HCT116 (cell line): ENCODE measurements around the gene PER2. TPM values are rescaled to one million over a fixed set of nuclear protein-coding genes. Genes with fewer than 3 reads are reported as not detected.

ENCODE experiments used
- ATAC-seq: fragments of 200-7000 bp; cut with Tn5 transposase; 2 replicates; pipeline ENCODE4 v1.9.1; 2020; ENCODE audit warnings: mild to moderate bottlenecking, moderate library complexity
- BruUV-seq: library from RNA; stranded (reverse); fragments of 400-500 nt; replicated peaks from 2 replicates; lab custom pipeline; 2021; lab: Mats Ljungman, UMichigan
- CTCF ChIA-PET: fragments of 300-600 bp; sonication (Branson Sonifier 250); formaldehyde crosslinking; loops from one replicate; lab custom pipeline; 2021; ENCODE audit warnings: antibody characterized with exemption; lab: Charles Lee
- POLR2A ChIA-PET: fragments of 300-600, 350-600 bp; sonication (Branson Sonifier 250); formaldehyde crosslinking; loops from one replicate; lab custom pipeline; 2021; ENCODE audit warnings: antibody characterized with exemption; lab: Charles Lee
- RAD21 ChIA-PET, 2 experiments: fragments of 300-600 bp; sonication (Branson Sonifier 250); formaldehyde crosslinking; loops; one replicate each; lab custom pipeline; 2023; ENCODE audit warnings: low total read pairs in 2 of 2; ENCODE audit not compliant: uncharacterized antibody in 2 of 2, unreplicated experiment in 2 of 2, low non-redundant PET in 1 of 2; lab: Charles Lee
- DNase-seq: peaks from one replicate; pipeline ENCODE4 v3.0.0-alpha.2; 2010; ENCODE audit warnings: low read depth, low spot score
- H2AFZ ChIP-seq: fragments of 200-600 bp; shearing (Covaris generic), sonication (generic); 2 replicates; pipeline ENCODE4 v1.6.1; 2017; ENCODE audit warnings: low read depth, mixed run types, mixed read lengths, antibody characterized with exemption, low read length; ENCODE audit not compliant: poor library complexity, severe bottlenecking
- H3K27ac ChIP-seq: 2 replicates; pipeline ENCODE4 v1.5.1; 2012; ENCODE audit warnings: low read depth, low read length
- H3K27me3 ChIP-seq: fragments of 200-600 bp; sonication (generic); 2 replicates; pipeline ENCODE4 v1.6.1; 2016; ENCODE audit warnings: mixed run types, low read length, mixed read lengths; ENCODE audit not compliant: insufficient read depth
- H3K36me3 ChIP-seq, 2 experiments: fragments of 200-500 bp in 1 of 2; fragments of 200-600 bp in 1 of 2; sonication (Bioruptor generic) in 1 of 2; sonication (generic) in 1 of 2; 2 replicates each; pipeline versions ENCODE4 v1.5.1 to v1.6.1; 2014 to 2016; ENCODE audit warnings: low read length in 2 of 2, inconsistent platforms in 1 of 2, mixed read lengths in 1 of 2, mixed run types in 1 of 2; ENCODE audit not compliant: insufficient read depth in 2 of 2, control insufficient read depth in 1 of 2
- H3K4me1 ChIP-seq, 2 experiments: fragments of 200-600 bp in 1 of 2; sonication (generic) in 1 of 2; 2 replicates each; pipeline versions ENCODE4 v1.5.1 to v1.6.1; 2012 to 2017; ENCODE audit warnings: low read length in 2 of 2, inconsistent platforms in 1 of 2, mild to moderate bottlenecking in 1 of 2, mixed read lengths in 1 of 2, mixed run types in 1 of 2, moderate library complexity in 1 of 2; ENCODE audit not compliant: insufficient read depth in 2 of 2, control insufficient read depth in 1 of 2
- H3K4me2 ChIP-seq: fragments of 200-600 bp; sonication (generic); 2 replicates; pipeline ENCODE4 v1.6.1; 2017; ENCODE audit warnings: mixed run types, low read length, mixed read lengths
- H3K4me3 ChIP-seq, 2 experiments: fragments of 200-600 bp in 1 of 2; sonication (generic) in 1 of 2; replicated peaks in 1 of 2; 2 replicates each; pipeline ENCODE4 v1.5.1; 2011 to 2016; ENCODE audit warnings: low read length in 2 of 2, control low read depth in 1 of 2, low read depth in 1 of 2, mild to moderate bottlenecking in 1 of 2, mixed read lengths in 1 of 2, mixed run types in 1 of 2
- H3K79me2 ChIP-seq: fragments of 200-600 bp; sonication (generic); 2 replicates; pipeline ENCODE4 v1.6.1; 2017; ENCODE audit warnings: mild to moderate bottlenecking, mixed run types, low read length, moderate library complexity, mixed read lengths; ENCODE audit not compliant: insufficient read depth
- H3K9ac ChIP-seq: fragments of 200-600 bp; sonication (generic); 2 replicates; pipeline ENCODE4 v1.6.1; 2016; ENCODE audit warnings: low read length, mixed read lengths
- H3K9me2 ChIP-seq: fragments of 200-600 bp; sonication (generic), shearing (Covaris generic); 2 replicates; pipeline ENCODE4 v1.6.1; 2017; ENCODE audit warnings: mixed run types, mild to moderate bottlenecking, moderate library complexity; ENCODE audit not compliant: insufficient read depth
- H3K9me3 ChIP-seq, 2 experiments: fragments of 200-500 bp in 1 of 2; fragments of 200-600 bp in 1 of 2; sonication (Bioruptor generic) in 1 of 2; sonication (generic) in 1 of 2; 2 replicates each; pipeline ENCODE4 v1.6.1; 2014 to 2017; ENCODE audit warnings: low read length in 2 of 2, mixed read lengths in 2 of 2, inconsistent platforms in 1 of 2, low read depth in 1 of 2, mild to moderate bottlenecking in 1 of 2, mixed run types in 1 of 2, moderate library complexity in 1 of 2; ENCODE audit not compliant: control insufficient read depth in 1 of 2, insufficient read depth in 1 of 2
- H4K20me1 ChIP-seq: fragments of 200-600 bp; sonication (generic), shearing (Covaris generic); 2 replicates; pipeline ENCODE4 v1.6.1; 2017; ENCODE audit warnings: mixed run types, mild to moderate bottlenecking, moderate library complexity; ENCODE audit not compliant: insufficient read depth
- EGR1 ChIP-seq: IDR thresholded peaks from 2 replicates; pipeline ENCODE4 v1.6.1; 2012; ENCODE audit warnings: low read depth
- EZH2phosphoT487 ChIP-seq: fragments of 200-600 bp; IDR thresholded peaks from 2 replicates; pipeline ENCODE4 v1.6.1; 2018; ENCODE audit warnings: antibody characterized with exemption, borderline replicate concordance
- JUND ChIP-seq: IDR thresholded peaks from 2 replicates; pipeline ENCODE4 v1.6.1; 2012
- POLR2AphosphoS5 ChIP-seq: IDR thresholded peaks from 2 replicates; pipeline ENCODE4 v1.6.1; 2011; ENCODE audit warnings: mild to moderate bottlenecking, low read depth, low read length, moderate library complexity
- RAD21 ChIP-seq: IDR thresholded peaks from 2 replicates; pipeline ENCODE4 v1.6.1; 2012; ENCODE audit warnings: low read depth, mild to moderate bottlenecking
- TCF7L2 ChIP-seq: IDR thresholded peaks from 2 replicates; pipeline ENCODE4 v1.7.0; 2011; ENCODE audit warnings: borderline replicate concordance, inconsistent platforms; ENCODE audit not compliant: insufficient read depth, insufficient read length; ENCODE audit errors: extremely low read depth
- YY1 ChIP-seq: IDR thresholded peaks from 2 replicates; pipeline ENCODE4 v1.6.1; 2011; ENCODE audit warnings: low read length, low read depth, moderate library complexity, mild to moderate bottlenecking; ENCODE audit not compliant: insufficient replicate concordance; ENCODE audit errors: extremely low read depth
- intact Hi-C: fragments of 100-400 bp; cut with micrococcal nuclease; formaldehyde crosslinking; loops from 2 replicates; pipeline ENCODE4 v1.10.0; 2022
- total RNA-seq: library from RNA; stranded (reverse); gene quantifications from one replicate; pipeline ENCODE4 v1.2.1, GENCODE V29; 2021; ENCODE audit not compliant: unreplicated experiment
- TF ChIP-seq, protein P1 (sequence below), 3 experiments: fragments of 200-600 bp in 1 of 3; sonication (generic) in 1 of 3; IDR thresholded peaks in 2 of 3; conservative IDR thresholded peaks in 1 of 3; 2 replicates each; pipeline ENCODE4 v1.5.1; 2012 to 2017; ENCODE audit warnings: low read depth in 2 of 3, low read length in 2 of 3, antibody characterized with exemption in 1 of 3, borderline replicate concordance in 1 of 3, control low read depth in 1 of 3, mild to moderate bottlenecking in 1 of 3, mixed read lengths in 1 of 3, mixed run types in 1 of 3, moderate library complexity in 1 of 3; ENCODE audit not compliant: insufficient read depth in 1 of 3
- TF ChIP-seq, protein P2 (sequence below): IDR thresholded peaks from 2 replicates; pipeline ENCODE4 v1.6.1; 2012

Gene PER2
- total RNA-seq, 1 experiment from 2014 or later, result 18.7 TPM

DNA sequence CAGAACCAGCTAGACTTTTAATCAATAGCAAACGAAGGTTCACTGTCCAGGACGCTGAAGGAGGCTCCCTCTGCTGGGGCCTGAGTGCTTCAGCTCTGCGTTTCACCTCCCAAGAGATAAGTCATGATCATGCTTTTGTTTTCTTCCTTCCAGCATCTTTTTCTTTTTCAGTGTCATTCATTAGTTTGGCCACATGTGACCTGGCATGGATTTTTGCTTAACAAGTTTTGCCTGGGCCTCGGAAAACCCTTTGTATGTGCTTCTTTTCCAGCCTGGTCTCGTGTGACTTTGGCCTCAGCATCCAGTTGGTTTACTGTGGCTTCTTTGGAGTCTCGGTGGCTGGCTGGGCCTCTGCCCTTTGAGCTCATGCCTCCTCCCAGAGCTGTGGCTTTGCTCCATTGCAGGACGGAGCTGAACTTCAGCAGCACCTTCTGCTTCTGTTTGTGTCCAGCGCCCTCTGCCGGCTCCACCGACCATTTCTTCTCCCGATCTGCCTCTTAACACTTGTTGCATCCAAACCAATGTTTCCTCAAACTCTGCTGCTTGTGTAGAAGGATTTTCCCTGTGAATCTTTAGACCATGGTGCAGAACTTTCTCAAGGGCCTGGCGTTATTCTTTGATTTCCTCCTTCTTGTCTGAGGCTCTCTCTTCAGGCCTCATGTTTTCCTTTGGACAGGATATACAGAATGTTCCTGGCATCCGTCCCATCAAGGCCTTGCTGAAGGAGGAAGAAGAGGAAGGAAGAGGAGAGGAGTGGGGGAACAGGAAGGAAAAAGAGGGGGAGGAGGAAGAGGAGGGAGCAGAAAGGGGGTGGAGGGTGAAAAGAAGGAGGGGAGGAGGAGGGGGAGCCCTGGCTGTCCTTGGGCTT, 25.0 kb downstream of the PER2 start:
- Histone ChIP-seq H3K79me2 (no peaks in the 10 kb centered on the region), H3K9me2 (no peaks in the 10 kb centered on the region), H3K4me3 (no peak overlapping the region), H2AFZ (no peak overlapping the region), H3K27ac (peak overlapping the region; percentile 20), H3K9me3 (no peaks in the 10 kb centered on the region), H3K27me3 (no peaks in the 10 kb centered on the region), H3K9ac (no peak overlapping the region), H4K20me1 (no peaks in the 10 kb centered on the region), H3K4me1 (peaks cover 3 to 13% of the 10 kb centered on the region in 2 experiments; a peak in 3 of 4 replicates), H3K4me2 (0 out of 2 replicates have a peak overlapping the region, but pooled peaks have one; percentile 20), H3K36me3 (peaks cover 6 to 8% of the 10 kb centered on the region in 2 experiments; a peak in 3 of 4 replicates)
- no TSS peak for BruUV-seq
- no peak for TF ChIP-seq TCF7L2
- TF ChIP-seq, protein P1, sequence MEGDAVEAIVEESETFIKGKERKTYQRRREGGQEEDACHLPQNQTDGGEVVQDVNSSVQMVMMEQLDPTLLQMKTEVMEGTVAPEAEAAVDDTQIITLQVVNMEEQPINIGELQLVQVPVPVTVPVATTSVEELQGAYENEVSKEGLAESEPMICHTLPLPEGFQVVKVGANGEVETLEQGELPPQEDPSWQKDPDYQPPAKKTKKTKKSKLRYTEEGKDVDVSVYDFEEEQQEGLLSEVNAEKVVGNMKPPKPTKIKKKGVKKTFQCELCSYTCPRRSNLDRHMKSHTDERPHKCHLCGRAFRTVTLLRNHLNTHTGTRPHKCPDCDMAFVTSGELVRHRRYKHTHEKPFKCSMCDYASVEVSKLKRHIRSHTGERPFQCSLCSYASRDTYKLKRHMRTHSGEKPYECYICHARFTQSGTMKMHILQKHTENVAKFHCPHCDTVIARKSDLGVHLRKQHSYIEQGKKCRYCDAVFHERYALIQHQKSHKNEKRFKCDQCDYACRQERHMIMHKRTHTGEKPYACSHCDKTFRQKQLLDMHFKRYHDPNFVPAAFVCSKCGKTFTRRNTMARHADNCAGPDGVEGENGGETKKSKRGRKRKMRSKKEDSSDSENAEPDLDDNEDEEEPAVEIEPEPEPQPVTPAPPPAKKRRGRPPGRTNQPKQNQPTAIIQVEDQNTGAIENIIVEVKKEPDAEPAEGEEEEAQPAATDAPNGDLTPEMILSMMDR (IDR thresholded peaks at IDR 0.05 in 2 of 3, conservative IDR thresholded peaks at IDR 0.05 in 1 of 3; ENCODE audit: borderline replicate concordance in 1 of 3, insufficient read depth in 1 of 3, low read depth in 2 of 3, low read length in 2 of 3), result peak; percentile 68 to 83 (median 71)
- TF ChIP-seq, protein P2, sequence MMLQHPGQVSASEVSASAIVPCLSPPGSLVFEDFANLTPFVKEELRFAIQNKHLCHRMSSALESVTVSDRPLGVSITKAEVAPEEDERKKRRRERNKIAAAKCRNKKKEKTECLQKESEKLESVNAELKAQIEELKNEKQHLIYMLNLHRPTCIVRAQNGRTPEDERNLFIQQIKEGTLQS, result no peak
- TF ChIP-seq EZH2phosphoT487, result no peak
- TF ChIP-seq JUND, result no peak
- TF ChIP-seq POLR2AphosphoS5, result no peak
- no peak for TF ChIP-seq EGR1
- TF ChIP-seq RAD21, result peak; percentile 82
- TF ChIP-seq YY1, result peak; percentile 14
- DNase-seq, result peak; percentile 73
- peak; percentile 83 for ATAC-seq
- CTCF ChIA-PET, result interaction anchor here (0.6 to 2.5 kb wide), 15 partner anchors 10 to 591 kb away, joined by 3 to 17 read pairs (median 4); no protein-coding TSS in a partner anchor
- POLR2A ChIA-PET, result no interaction called here
- RAD21 ChIA-PET, result interaction anchor here (0.6 to 1.3 kb wide), 3 partner anchors 155 to 405 kb away, joined by 3 to 5 read pairs (median 3); no protein-coding TSS in a partner anchor
- intact Hi-C loops, result loop anchor here (1.0 to 5.0 kb wide), 2 partner anchors 103 to 341 kb away; no protein-coding TSS in a partner anchor
